ENCODE results near the gene TBC1D9. TPM values are rescaled to one million over a fixed set of nuclear protein-coding genes. Genes with fewer than 3 reads are reported as not detected.

Gene TBC1D9
- total RNA-seq, 3 donors from 2014 or later: 0.18 to 0.27 (median 0.18) TPM

- H3K27me3 Mint-ChIP-seq (ENCODE audit: low read depth): peaks cover 16% of the 10 kb centered on the region
- DNase-seq: no peak
- ATAC-seq: no peak
Observed at GRCh38 chr4:140742838-140743193, 13.4 kb downstream of the TBC1D9 start.

GRCh38 chr4:140740906-140741670 is 15.1 kb downstream of the TBC1D9 start:
- ATAC-seq (no peak), DNase-seq (no peak)
- H3K9me3 Mint-ChIP-seq: no peaks in the 10 kb centered on the region
- H3K36me3 Mint-ChIP-seq (ENCODE audit: insufficient read depth): no peaks in the 10 kb centered on the region
- no peak overlapping the region for H3K4me3 Mint-ChIP-seq
- peaks cover 19% of the 10 kb centered on the region for H3K27me3 Mint-ChIP-seq (ENCODE audit: low read depth)
- H3K4me1 Mint-ChIP-seq (ENCODE audit: low read depth): no peaks in the 10 kb centered on the region

More at GRCh38 chr4:140742838-140743193, 13.4 kb downstream of the TBC1D9 start:
- Mint-ChIP-seq H3K36me3 (ENCODE audit: insufficient read depth) (no peaks in the 10 kb centered on the region), H3K4me3 (no peak overlapping the region), H3K9me3 (peaks cover 2% of the 10 kb centered on the region), H3K4me1 (ENCODE audit: low read depth) (no peaks in the 10 kb centered on the region)

- H3K27me3 Mint-ChIP-seq (ENCODE audit: low read depth): peaks cover 19% of the 10 kb centered on the region
- H3K4me1 Mint-ChIP-seq (ENCODE audit: low read depth): no peaks in the 10 kb centered on the region
- no peaks in the 10 kb centered on the region for H3K9me3 Mint-ChIP-seq
- H3K4me3 Mint-ChIP-seq: no peak overlapping the region
- H3K36me3 Mint-ChIP-seq (ENCODE audit: insufficient read depth): no peaks in the 10 kb centered on the region
- DNase-seq (no peak), ATAC-seq (no peak)
Observed at GRCh38 chr4:140740422-140740821, 15.8 kb downstream of the TBC1D9 start.

- ATAC-seq (no peak), DNase-seq (no peak)
- H3K27me3 Mint-ChIP-seq (ENCODE audit: low read depth): peaks cover 18% of the 10 kb centered on the region
- no peaks in the 10 kb centered on the region for H3K4me1 Mint-ChIP-seq (ENCODE audit: low read depth)
- H3K36me3 Mint-ChIP-seq (ENCODE audit: insufficient read depth): no peaks in the 10 kb centered on the region
- H3K4me3 Mint-ChIP-seq: no peak overlapping the region
- H3K9me3 Mint-ChIP-seq: no peaks in the 10 kb centered on the region
Observed at GRCh38 chr4:140739971-140740370, 16.2 kb downstream of the TBC1D9 start.

DNA sequence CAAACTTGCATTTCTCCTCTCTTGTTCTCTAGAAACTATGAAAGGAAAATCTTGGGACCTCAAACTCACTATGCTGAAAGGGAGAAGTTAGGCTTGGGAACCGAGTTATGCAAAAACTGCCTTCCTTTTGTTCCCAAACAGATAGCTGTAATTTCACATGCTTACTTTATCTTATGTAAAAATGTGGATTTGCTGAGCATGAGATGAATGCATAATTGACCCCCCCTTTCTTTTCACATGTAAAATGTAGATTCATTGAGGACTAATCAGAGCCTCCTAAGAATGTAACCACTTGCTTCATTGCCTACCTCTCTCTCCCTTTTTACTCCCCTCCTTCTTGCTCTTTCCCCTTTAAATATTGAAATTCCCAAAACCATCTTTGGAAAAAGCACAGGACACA is 18.0 kb downstream of the TBC1D9 start:
- ATAC-seq (no peak), DNase-seq (no peak)
- no peak overlapping the region for H3K4me3 Mint-ChIP-seq
- H3K9me3 Mint-ChIP-seq: no peaks in the 10 kb centered on the region
- H3K27me3 Mint-ChIP-seq (ENCODE audit: low read depth): peaks cover 18% of the 10 kb centered on the region
- no peaks in the 10 kb centered on the region for H3K4me1 Mint-ChIP-seq (ENCODE audit: low read depth)
- no peaks in the 10 kb centered on the region for H3K36me3 Mint-ChIP-seq (ENCODE audit: insufficient read depth)

GRCh38 chr4:140736669-140737343 is 19.4 kb downstream of the TBC1D9 start:
- ATAC-seq (no peak), DNase-seq (no peak)
- Mint-ChIP-seq H3K36me3 (ENCODE audit: insufficient read depth) (no peaks in the 10 kb centered on the region), H3K9me3 (no peaks in the 10 kb centered on the region), H3K4me1 (ENCODE audit: low read depth) (no peaks in the 10 kb centered on the region), H3K27me3 (ENCODE audit: low read depth) (peaks cover 14% of the 10 kb centered on the region), H3K4me3 (no peak overlapping the region)

DNA sequence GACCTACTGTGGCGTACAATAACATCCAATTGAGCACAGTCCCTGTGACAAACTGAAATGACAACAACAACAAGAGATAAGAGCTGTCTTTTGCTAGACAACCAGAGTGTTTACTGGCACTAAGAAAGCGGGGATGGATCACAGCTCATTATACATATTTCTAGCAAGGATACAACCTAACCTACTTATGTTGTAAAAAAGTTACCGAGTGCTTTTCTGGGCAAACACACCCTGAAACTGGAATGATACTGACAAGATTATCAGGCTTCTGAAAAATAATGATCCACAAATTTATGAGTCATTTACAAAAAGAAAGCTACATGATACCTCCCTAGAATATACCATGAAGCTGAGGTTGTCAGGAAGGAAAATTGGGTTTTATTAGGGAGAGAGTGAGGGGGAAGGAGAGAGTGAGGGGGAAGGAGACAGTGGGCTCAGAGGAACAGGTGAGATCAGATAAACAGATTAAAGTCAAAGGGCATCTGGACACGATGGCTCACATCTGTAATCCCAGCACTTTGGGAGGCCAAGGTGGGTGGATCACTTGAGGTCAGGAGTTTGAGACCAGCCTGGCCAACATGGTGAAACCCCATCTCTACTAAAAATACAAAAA is 20.3 kb downstream of the TBC1D9 start:
- H3K9me3 Mint-ChIP-seq: no peaks in the 10 kb centered on the region
- H3K36me3 Mint-ChIP-seq (ENCODE audit: insufficient read depth): no peaks in the 10 kb centered on the region
- DNase-seq (no peak), ATAC-seq (no peak)
- H3K4me3 Mint-ChIP-seq: no peak overlapping the region
- H3K4me1 Mint-ChIP-seq (ENCODE audit: low read depth): no peaks in the 10 kb centered on the region
- H3K27me3 Mint-ChIP-seq (ENCODE audit: low read depth): peaks cover 11% of the 10 kb centered on the region

DNA sequence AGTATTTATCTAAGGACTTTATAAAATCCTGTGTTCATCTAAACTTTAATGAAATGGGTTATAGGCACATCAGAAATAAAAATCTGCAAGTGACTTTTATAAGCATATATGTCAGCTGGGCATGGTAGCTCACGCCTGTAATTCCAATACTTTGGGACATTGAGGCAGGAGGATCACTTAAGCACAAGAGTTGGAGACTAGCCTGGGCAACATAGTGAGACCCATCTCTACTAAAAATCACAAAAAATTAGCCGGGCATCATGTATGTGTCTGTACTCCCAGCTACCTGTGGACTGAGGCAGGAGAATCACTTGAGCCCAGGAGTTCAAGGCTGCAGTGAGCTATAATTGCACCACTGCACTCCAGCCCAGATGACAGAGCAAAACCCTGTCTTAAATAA is 20.9 kb downstream of the TBC1D9 start:
- Mint-ChIP-seq H3K4me1 (ENCODE audit: low read depth) (no peaks in the 10 kb centered on the region), H3K36me3 (ENCODE audit: insufficient read depth) (no peaks in the 10 kb centered on the region), H3K4me3 (no peak overlapping the region), H3K27me3 (ENCODE audit: low read depth) (peaks cover 10% of the 10 kb centered on the region), H3K9me3 (no peaks in the 10 kb centered on the region)
- DNase-seq (no peak), ATAC-seq (no peak)

- Mint-ChIP-seq H3K36me3 (ENCODE audit: insufficient read depth) (no peaks in the 10 kb centered on the region), H3K4me3 (no peak overlapping the region), H3K4me1 (ENCODE audit: low read depth) (no peaks in the 10 kb centered on the region), H3K27me3 (ENCODE audit: low read depth) (peaks cover 11% of the 10 kb centered on the region), H3K9me3 (no peaks in the 10 kb centered on the region)
- DNase-seq (no peak), ATAC-seq (no peak)
Observed at GRCh38 chr4:140732780-140733179, 23.4 kb downstream of the TBC1D9 start.

GRCh38 chr4:140729344-140730049 is 26.7 kb downstream of the TBC1D9 start:
- H3K9me3 Mint-ChIP-seq: no peaks in the 10 kb centered on the region

GRCh38 chr4:140726776-140727500 is 29.2 kb downstream of the TBC1D9 start:
- Mint-ChIP-seq H3K4me3 (no peak overlapping the region), H3K36me3 (ENCODE audit: insufficient read depth) (no peaks in the 10 kb centered on the region), H3K4me1 (ENCODE audit: low read depth) (no peaks in the 10 kb centered on the region), H3K9me3 (no peaks in the 10 kb centered on the region), H3K27me3 (ENCODE audit: low read depth) (peaks cover 7% of the 10 kb centered on the region)
- ATAC-seq (no peak), DNase-seq (no peak)

More at GRCh38 chr4:140729344-140730049, 26.7 kb downstream of the TBC1D9 start:
- H3K36me3 Mint-ChIP-seq (ENCODE audit: insufficient read depth): no peaks in the 10 kb centered on the region
- no peaks in the 10 kb centered on the region for H3K4me1 Mint-ChIP-seq (ENCODE audit: low read depth)
- ATAC-seq (no peak), DNase-seq (no peak)
- H3K27me3 Mint-ChIP-seq (ENCODE audit: low read depth): peaks cover 9% of the 10 kb centered on the region
- no peak overlapping the region for H3K4me3 Mint-ChIP-seq

- no peaks in the 10 kb centered on the region for H3K36me3 Mint-ChIP-seq (ENCODE audit: insufficient read depth)
- no peak overlapping the region for H3K4me3 Mint-ChIP-seq
- no peak for ATAC-seq
- DNase-seq: no peak
- peaks cover 10% of the 10 kb centered on the region for H3K4me1 Mint-ChIP-seq (ENCODE audit: low read depth)
- H3K27me3 Mint-ChIP-seq (ENCODE audit: low read depth): peaks cover 7% of the 10 kb centered on the region
- no peaks in the 10 kb centered on the region for H3K9me3 Mint-ChIP-seq
Observed at GRCh38 chr4:140725556-140725955, 30.6 kb downstream of the TBC1D9 start.

DNA sequence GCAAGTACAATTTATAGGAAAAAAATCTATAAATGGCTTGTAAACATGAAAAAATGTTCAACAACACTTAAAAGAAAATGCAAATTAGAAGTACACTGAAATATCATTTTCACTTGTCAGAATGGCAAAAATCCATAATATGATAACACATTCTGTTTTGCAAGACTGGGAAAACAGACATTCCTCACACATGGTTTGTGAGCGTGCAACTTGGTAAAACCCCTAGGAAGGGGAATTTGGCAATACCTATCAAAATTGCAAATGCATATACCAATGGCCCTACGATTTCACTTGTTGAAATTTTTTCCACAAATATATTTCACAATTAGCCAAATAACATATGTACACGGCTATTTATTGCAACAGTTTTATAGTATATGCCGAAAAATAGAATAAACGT is 31.4 kb downstream of the TBC1D9 start:
- Mint-ChIP-seq H3K27me3 (ENCODE audit: low read depth) (peaks cover 3% of the 10 kb centered on the region), H3K36me3 (ENCODE audit: insufficient read depth) (no peaks in the 10 kb centered on the region), H3K4me3 (no peak overlapping the region), H3K9me3 (no peaks in the 10 kb centered on the region), H3K4me1 (ENCODE audit: low read depth) (peaks cover 15% of the 10 kb centered on the region)
- no peak for DNase-seq
- ATAC-seq: no peak

All from activated T-cell treated with anti-CD3 and anti-CD28 coated beads, Interleukin-2, amount 50 U/mL, for 4 hours (primary cell).